ENCODE results near the gene REEP1. TPM values are rescaled to one million over a fixed set of nuclear protein-coding genes. Genes with fewer than 3 reads are reported as not detected.

Gene REEP1
- total and polyA plus RNA-seq, 2 of the 8 experiments (the other 6 are each of a cell fraction or from before 2014, with no cell fraction given) = 0.74 to 1.5 TPM

DNA sequence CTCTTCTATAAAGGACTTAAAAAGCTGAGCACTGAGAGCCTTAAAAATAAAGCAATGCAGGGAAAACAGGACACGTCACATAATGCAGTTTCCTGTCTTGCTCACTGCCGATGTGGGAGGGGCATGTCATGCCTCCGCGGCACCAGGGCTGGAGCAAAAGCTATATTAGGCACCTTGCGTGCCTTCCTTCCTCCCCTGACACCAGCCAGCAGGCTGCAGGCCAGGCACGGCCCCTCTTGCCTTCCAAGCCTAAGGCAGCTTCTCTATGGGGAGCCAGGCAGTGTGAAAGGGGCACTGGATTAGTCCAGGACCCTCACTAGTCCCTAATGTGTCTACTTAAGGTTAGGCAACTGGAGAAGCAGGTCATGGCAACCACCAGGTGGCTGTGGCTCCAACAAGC, 111.8 kb downstream of the REEP1 start (continued):
- TF ChIP-seq EP300 (IDR thresholded peaks at IDR 0.05; ENCODE audit: borderline replicate concordance in 1 of 2, low read depth in 2 of 2, low read length in 2 of 2) (no peak), ASH2L (IDR thresholded peaks at IDR 0.05; ENCODE audit: low read length) (no peak), SP2 (IDR thresholded peaks at IDR 0.05; ENCODE audit: low read length) (no peak)

All from H1 (cell line).